Liver (tissue), 9 donors: Measurements from ENCODE around the gene BHLHA15. TPM values are rescaled to one million over a fixed set of nuclear protein-coding genes. Genes with fewer than 3 reads are reported as not detected.

ENCODE experiments used
- DNase-seq: peaks from one replicate; pipeline ENCODE4 v3.0.0-alpha.2; 2017; ENCODE audit warnings: low spot score
- H3K27ac ChIP-seq, 2 donors: one replicate each; pipeline ENCODE4 v1.7.0; 2013; ENCODE audit warnings: inconsistent platforms in 2 of 2, low read length in 2 of 2, control low read depth in 1 of 2, low read depth in 1 of 2, mild to moderate bottlenecking in 1 of 2
- H3K27me3 ChIP-seq, 4 donors: one replicate each; pipeline versions ENCODE4 v1.6.1 to v1.7.0; 2013; ENCODE audit warnings: low read length in 3 of 4, inconsistent platforms in 1 of 4, mild to moderate bottlenecking in 1 of 4, moderate library complexity in 1 of 4; ENCODE audit not compliant: control insufficient read depth in 4 of 4, insufficient read depth in 4 of 4
- H3K36me3 ChIP-seq, 4 donors: one replicate each; pipeline versions ENCODE4 v1.6.1 to v1.7.0; 2013; ENCODE audit warnings: low read length in 3 of 4, mild to moderate bottlenecking in 3 of 4, low read depth in 1 of 4, moderate library complexity in 1 of 4; ENCODE audit not compliant: control insufficient read depth in 4 of 4, insufficient read depth in 3 of 4
- H3K4me1 ChIP-seq, 4 donors: one replicate each; pipeline versions ENCODE4 v1.6.1 to v1.7.0; 2013; ENCODE audit warnings: low read length in 3 of 4, mild to moderate bottlenecking in 3 of 4, moderate library complexity in 1 of 4; ENCODE audit not compliant: control insufficient read depth in 4 of 4, insufficient read depth in 4 of 4
- H3K4me3 ChIP-seq, 3 donors: one replicate each; pipeline versions ENCODE4 v1.6.1 to v1.7.0; 2013; ENCODE audit warnings: low read length in 3 of 3, control low read depth in 1 of 3, low read depth in 1 of 3, mild to moderate bottlenecking in 1 of 3
- H3K9ac ChIP-seq, 2 donors: one replicate each; pipeline ENCODE4 v1.7.0; 2013; ENCODE audit warnings: low read length in 2 of 2, mild to moderate bottlenecking in 2 of 2, moderate library complexity in 2 of 2, control low read depth in 1 of 2, low read depth in 1 of 2
- H3K9me3 ChIP-seq, 4 donors: one replicate each; pipeline versions ENCODE4 v1.6.1 to v1.7.0; 2013; ENCODE audit warnings: low read length in 3 of 4; ENCODE audit not compliant: control insufficient read depth in 4 of 4
- ATF3 ChIP-seq: IDR thresholded peaks from 2 replicates; pipeline ENCODE4 v1.6.1; 2016; ENCODE audit warnings: antibody characterized with exemption
- CTCF ChIP-seq: fragments of 150-350 bp; IDR thresholded peaks from 2 replicates; pipeline ENCODE4 v1.5.1; 2017; ENCODE audit warnings: improper control_type of control experiment, low read depth, low read length; ENCODE audit not compliant: missing input control
- EGR1 ChIP-seq, 2 donors: IDR thresholded peaks; 2 replicates each; pipeline ENCODE4 v1.6.1; 2016 to 2018; ENCODE audit warnings: antibody characterized with exemption in 2 of 2, low read depth in 2 of 2
- FOXA1 ChIP-seq: IDR thresholded peaks from 2 replicates; pipeline ENCODE4 v1.6.1; 2016; ENCODE audit warnings: antibody characterized with exemption
- FOXA2 ChIP-seq: IDR thresholded peaks from 2 replicates; pipeline ENCODE4 v1.6.1; 2016; ENCODE audit warnings: antibody characterized with exemption
- HNF4A ChIP-seq, 2 donors: conservative IDR thresholded peaks; 2 replicates each; pipeline ENCODE4 v1.6.1; 2016; ENCODE audit warnings: antibody characterized with exemption in 2 of 2, mild to moderate bottlenecking in 2 of 2
- HNF4G ChIP-seq: IDR thresholded peaks from 2 replicates; pipeline ENCODE4 v1.6.1; 2016; ENCODE audit warnings: antibody characterized with exemption
- JUND ChIP-seq, 2 donors: IDR thresholded peaks; 2 replicates each; pipeline ENCODE4 v1.6.1; 2016; ENCODE audit warnings: antibody characterized with exemption in 2 of 2
- MAX ChIP-seq: IDR thresholded peaks from 2 replicates; pipeline ENCODE4 v1.6.1; 2016; ENCODE audit warnings: antibody characterized with exemption
- NR2F2 ChIP-seq: IDR thresholded peaks from 2 replicates; pipeline ENCODE4 v1.6.1; 2016; ENCODE audit warnings: antibody characterized with exemption
- RAD21 ChIP-seq, 2 donors: IDR thresholded peaks; 2 replicates each; pipeline ENCODE4 v1.6.1; 2016; ENCODE audit warnings: antibody characterized with exemption in 2 of 2, mild to moderate bottlenecking in 2 of 2
- REST ChIP-seq: IDR thresholded peaks from 2 replicates; pipeline ENCODE4 v1.6.1; 2016; ENCODE audit warnings: antibody characterized with exemption, mild to moderate bottlenecking
- TAF1 ChIP-seq: conservative IDR thresholded peaks from 2 replicates; pipeline ENCODE4 v1.6.1; 2016; ENCODE audit warnings: antibody characterized with exemption, mild to moderate bottlenecking
- YY1 ChIP-seq: IDR thresholded peaks from 2 replicates; pipeline ENCODE4 v1.6.1; 2016; ENCODE audit warnings: antibody characterized with exemption, mild to moderate bottlenecking
- ZBTB33 ChIP-seq: IDR thresholded peaks from 2 replicates; pipeline ENCODE4 v1.6.1; 2016; ENCODE audit warnings: antibody characterized with exemption
- WGBS: extraction: QIAGEN DNeasy Blood & Tissue Kit; methylation state at CpG from one replicate; pipeline ENCODE4 v1.1.7; 2013; 5-methylcytosine and 5-hydroxymethylcytosine counted together
- polyA plus RNA-seq, 2 donors: library from polyadenylated mRNA; stranded (reverse) in 1 of 2; unstranded in 1 of 2; fragments of 200-250 nt in 1 of 2; fragments of >200 nt in 1 of 2; fragmentation: Nextera tagmentation in 1 of 2; extraction: Ambion mirVana in 1 of 2; gene quantifications; one replicate each; pipeline versions ENCODE4 v1.2.1 to v1.2.3, GENCODE V29; 2013 to 2015
- total RNA-seq, 2 donors: library from RNA; depleted of rRNA; stranded (reverse); fragments of >200 nt; gene quantifications; one replicate each; pipeline ENCODE4 v1.2.3, GENCODE V29; 2014
- donor health status: healthy.
- donor health status: healthy.
- donor health status: healthy.
- donor health status: healthy.
- donor health status: healthy.

BHLHA15 gene
- total and polyA plus RNA-seq, 4 donors = 1.0 to 28.9 (median 7.6) TPM

GRCh38 chr7:98166668-98166970, 44.6 kb upstream of the BHLHA15 start:
- no peak for TF ChIP-seq NR2F2
- no peak for TF ChIP-seq JUND (IDR thresholded peaks at IDR 0.05)
- TF ChIP-seq TAF1 = no peak
- TF ChIP-seq HNF4A (conservative IDR thresholded peaks at IDR 0.05) = no peak
- TF ChIP-seq ATF3 = no peak
- no peak for TF ChIP-seq REST
- TF ChIP-seq ZBTB33 = no peak
- no peak for TF ChIP-seq EGR1 (IDR thresholded peaks at IDR 0.05; ENCODE audit: low read depth in 2 of 2)
- no peak for TF ChIP-seq FOXA2
- no peak for TF ChIP-seq RAD21 (IDR thresholded peaks at IDR 0.05)
- TF ChIP-seq FOXA1 = no peak
- Histone ChIP-seq H3K9ac (no peak overlapping the region), H3K27me3 (no peaks in the 10 kb centered on the region), H3K27ac (no peak overlapping the region), H3K4me3 (no peak overlapping the region), H3K4me1 (peaks cover 0 to 21% (median 17%) of the 10 kb centered on the region in 4 donors), H3K9me3 (no peaks in the 10 kb centered on the region), H3K36me3 (no peaks in the 10 kb centered on the region)
- DNase-seq = no peak
- 41% methylated on average over 2 of the region's 2 CpGs for WGBS

- Histone ChIP-seq H3K27me3 (no peaks in the 10 kb centered on the region), H3K9me3 (no peaks in the 10 kb centered on the region), H3K9ac (no peak overlapping the region), H3K36me3 (no peaks in the 10 kb centered on the region), H3K27ac (no peak overlapping the region), H3K4me3 (no peak overlapping the region), H3K4me1 (peaks cover 0 to 24% (median 19%) of the 10 kb centered on the region in 4 donors)
- no peak for TF ChIP-seq YY1
- no peak for TF ChIP-seq CTCF
- no peak for TF ChIP-seq RAD21 (IDR thresholded peaks at IDR 0.05)
- no peak for TF ChIP-seq TAF1
- TF ChIP-seq HNF4G = no peak
- TF ChIP-seq REST = no peak
- no peak for TF ChIP-seq EGR1 (IDR thresholded peaks at IDR 0.05; ENCODE audit: low read depth in 2 of 2)
- no peak for TF ChIP-seq FOXA2
- TF ChIP-seq MAX = no peak
- TF ChIP-seq NR2F2 = no peak
- TF ChIP-seq HNF4A (conservative IDR thresholded peaks at IDR 0.05) = no peak
- WGBS = 97% methylated on average over 15 of the region's 15 CpGs
- no peak for DNase-seq
Measured at GRCh38 chr7:98167653-98168052, 43.6 kb upstream of the BHLHA15 start.
